Stimulated activated CD4-positive, alpha-beta T cell treated with anti-CD3 and anti-CD28 coated beads, Interleukin-12 subunit alpha, Interleukin-12 subunit beta, amount 100 ng/mL, for 24 hours (primary cell): ENCODE results near the gene UCHL3.
"Not testable (repeated sequence)": the region's sequence is repeated elsewhere in the genome, so short reads cannot be mapped to it uniquely, and the experiment has no call there.

ENCODE experiments used
- DNase-seq, 2 experiments: peaks; one replicate each; pipeline ENCODE4 v3.0.0-alpha.2; 2020; ENCODE audit warnings: low read depth in 2 of 2

Gene UCHL3

DNA sequence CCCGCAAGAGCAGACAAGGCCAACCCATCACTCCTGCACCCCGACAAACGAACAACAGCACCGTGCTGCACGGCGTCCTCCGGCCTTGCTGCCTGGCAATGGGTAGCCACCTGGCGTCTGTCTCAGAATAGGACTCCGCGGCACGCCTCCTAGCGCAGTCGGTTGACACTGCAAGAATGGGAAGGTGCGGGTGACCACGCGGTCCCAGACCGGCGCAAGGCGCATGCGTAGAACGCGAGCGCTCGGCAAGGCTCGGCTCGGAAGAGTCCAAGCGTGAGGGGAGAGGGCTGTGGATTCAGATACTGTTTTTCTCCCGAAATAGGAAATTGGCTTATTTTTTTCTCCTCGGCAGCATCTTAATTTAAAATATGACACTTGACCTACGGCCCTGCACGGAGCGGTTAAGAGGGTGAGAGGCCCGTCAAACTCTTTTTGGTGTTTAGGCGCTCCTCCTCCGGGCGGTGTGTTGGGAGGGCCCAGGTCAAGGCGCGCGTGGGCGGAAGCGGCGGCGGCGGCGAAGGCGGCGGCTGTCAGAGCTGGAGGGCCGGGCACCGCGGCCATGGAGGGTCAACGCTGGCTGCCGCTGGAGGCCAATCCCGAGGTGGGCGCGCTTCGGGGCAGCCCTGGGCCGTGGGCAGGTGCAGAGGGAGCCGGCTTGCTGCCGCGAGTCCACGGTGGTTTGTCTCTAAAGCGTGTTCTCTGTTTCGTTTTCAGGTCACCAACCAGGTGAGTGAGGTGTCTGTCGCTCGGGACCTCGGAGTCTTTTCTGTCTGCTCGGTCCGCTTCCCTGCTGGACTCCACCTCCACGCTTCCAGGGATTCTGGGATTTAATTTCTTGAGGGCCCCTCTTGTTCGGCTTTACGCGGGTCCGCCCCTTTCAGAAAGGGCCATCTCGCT lies at the start of gene UCHL3:
UCHL3 (plus strand) TSS at position 530 of the 897 bp plus-strand sequence; CDS start at position 560, 30 bp downstream.
- DNase-seq = peak; percentile 95 to 97

GRCh38 chr13:75505327-75505726 lies 44.3 kb upstream of the UCHL3 start:
- DNase-seq = no peak

DNA sequence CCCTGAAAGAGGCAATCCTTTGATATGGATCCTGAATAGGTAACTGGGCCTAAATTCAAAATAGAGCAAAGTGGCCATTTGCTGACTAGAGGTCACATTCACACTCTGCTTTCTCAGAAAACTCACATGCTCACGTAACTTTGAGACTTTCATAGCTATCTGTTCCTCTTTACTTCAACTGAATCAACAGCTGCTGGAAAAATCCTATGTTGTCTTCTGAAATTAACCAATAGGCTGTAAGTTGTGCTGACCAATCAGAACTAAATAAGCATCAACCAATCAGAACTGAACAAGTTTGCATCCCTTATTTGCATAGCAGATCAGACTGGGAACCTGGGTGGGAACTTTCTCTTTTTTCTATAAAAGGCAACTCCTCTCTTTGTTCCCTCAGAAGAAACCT lies 43.6 kb upstream of the UCHL3 start:
- no peak for DNase-seq

GRCh38 chr13:75507027-75508001 lies 42.3 kb upstream of the UCHL3 start:
- no peak for DNase-seq

- DNase-seq = no peak
Observed at GRCh38 chr13:75508002-75508548, 41.5 kb upstream of the UCHL3 start.

DNA sequence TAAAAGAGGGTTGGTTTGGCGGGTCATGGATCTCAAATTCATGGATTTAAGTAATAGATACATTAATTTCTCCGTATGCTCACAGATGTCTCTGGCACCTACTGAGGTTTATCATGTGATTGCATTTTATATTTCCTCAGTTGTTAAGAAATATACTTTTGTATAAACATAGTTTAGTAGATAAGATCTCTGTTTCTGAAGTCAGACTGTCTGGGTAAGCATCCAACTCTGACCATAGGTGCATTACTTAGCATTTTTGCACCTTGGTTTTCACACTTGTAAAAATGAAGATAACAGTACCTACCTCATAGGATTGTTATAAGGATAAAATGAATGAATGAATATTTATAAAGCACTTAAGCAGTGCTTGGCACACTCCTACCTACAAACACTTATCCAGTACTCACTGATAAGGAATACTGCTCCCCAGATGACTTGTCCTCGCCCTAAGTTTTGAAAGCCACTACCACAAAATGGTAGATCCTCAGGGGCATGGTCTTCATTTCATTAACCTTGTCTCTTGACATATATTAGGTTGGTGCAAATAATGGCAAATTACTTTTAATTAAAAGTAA lies 38.5 kb upstream of the UCHL3 start:
- DNase-seq = no peak

GRCh38 chr13:75512253-75512652 lies 37.3 kb upstream of the UCHL3 start:
- DNase-seq = no peak

GRCh38 chr13:75513271-75513670 lies 36.3 kb upstream of the UCHL3 start:
- no peak for DNase-seq

- DNase-seq = no peak
Observed at GRCh38 chr13:75514080-75514995, 35.3 kb upstream of the UCHL3 start.

- no peak for DNase-seq
Observed at GRCh38 chr13:75518439-75519088, 31.0 kb upstream of the UCHL3 start.

- DNase-seq = no peak
Observed at GRCh38 chr13:75521956-75522355, 27.6 kb upstream of the UCHL3 start.

- no peak for DNase-seq
Observed at GRCh38 chr13:75530549-75530961, 19.0 kb upstream of the UCHL3 start.

DNA sequence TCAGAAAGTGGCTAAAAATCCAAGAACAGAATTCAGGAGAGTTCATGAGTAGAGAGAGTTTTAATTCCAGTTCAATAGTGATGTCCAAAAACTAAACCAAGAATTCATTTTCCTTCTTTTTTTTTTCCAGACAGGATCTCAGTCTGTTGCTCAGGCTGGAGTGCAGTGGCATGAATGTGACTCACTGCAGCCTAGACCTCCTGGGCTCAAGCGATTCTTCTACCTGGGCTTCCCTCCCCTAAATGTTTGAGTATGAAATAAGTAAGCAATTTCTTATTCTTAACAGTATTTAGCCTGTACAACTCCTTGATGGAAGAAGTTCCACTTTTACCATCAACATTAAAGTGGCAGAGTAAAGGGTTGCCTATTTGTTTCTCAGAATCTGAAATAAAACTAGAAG lies 15.7 kb upstream of the UCHL3 start:
- DNase-seq = no peak

- DNase-seq = peak; percentile 35 to 60
Observed at GRCh38 chr13:75537401-75538365, 11.9 kb upstream of the UCHL3 start, which contains the start of gene COMMD6. Gene COMMD6 (minus strand): TSS chr13:75537841. CDS start chr13:75537805, 36 bp downstream.

- no peak for DNase-seq
Observed at GRCh38 chr13:75541287-75541686, 8.3 kb upstream of the UCHL3 start.

DNA sequence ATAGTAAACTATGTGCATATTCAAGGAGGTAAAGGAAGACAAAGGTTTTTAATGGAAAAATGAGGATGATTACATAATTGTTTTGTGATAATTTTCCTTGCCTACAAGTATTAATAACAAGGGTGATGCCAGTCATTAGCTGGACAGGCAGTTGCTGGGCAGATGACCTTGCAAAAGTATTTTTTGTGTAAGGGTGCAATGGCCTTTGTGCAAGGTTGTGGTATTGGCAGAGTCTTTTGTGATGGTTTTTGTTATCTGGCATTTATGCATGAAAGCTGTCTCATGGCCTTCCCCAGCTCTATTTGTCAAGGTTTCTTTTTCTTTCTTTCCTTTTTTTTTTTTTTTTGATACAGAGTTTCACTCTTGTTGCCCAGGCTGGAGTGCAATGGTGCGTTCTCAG lies 7.6 kb upstream of the UCHL3 start:
- DNase-seq = no peak

- DNase-seq = no peak
Observed at GRCh38 chr13:75544681-75545330, 4.8 kb upstream of the UCHL3 start.

- DNase-seq = not testable (repeated sequence)
Observed at GRCh38 chr13:75545386-75545785, 4.2 kb upstream of the UCHL3 start.
